IMR-90 (cell line): ENCODE results near the gene ASAP2. TPM values are rescaled to one million over a fixed set of nuclear protein-coding genes. Genes with fewer than 3 reads are reported as not detected.

Experiments used
- ATAC-seq: fragments of 200-7000 bp; cut with Tn5 transposase; 2 replicates; pipeline ENCODE4 v1.9.1; 2020; ENCODE audit warnings: low read depth, mild to moderate bottlenecking, moderate library complexity
- BruUV-seq: library from RNA; stranded (reverse); fragments of 400-500 nt; replicated peaks from 2 replicates; lab custom pipeline; 2021; lab: Mats Ljungman, UMichigan
- CTCF ChIA-PET: fragments of 300-600 bp; formaldehyde crosslinking; extraction: SDS; loops from one replicate; lab custom pipeline; 2021; ENCODE audit warnings: antibody characterized with exemption; lab: Yijun Ruan, JAX
- POLR2A ChIA-PET: fragments of 300-600 bp; sonication (Branson Sonifier 250); formaldehyde crosslinking; loops from one replicate; lab custom pipeline; 2022; ENCODE audit warnings: antibody characterized with exemption; ENCODE audit not compliant: unreplicated experiment; lab: Charles Lee
- DNase-seq: peaks from one replicate; pipeline ENCODE4 v3.0.0; 2013
- H2AFZ ChIP-seq: replicated peaks from 2 replicates; pipeline ENCODE3; 2013; ENCODE audit warnings: low read length, mild to moderate bottlenecking; ENCODE audit not compliant: poor library complexity
- H2AK5ac ChIP-seq: 2 replicates; pipeline ENCODE4 v1.6.1; 2013; ENCODE audit warnings: low read depth, low read length, inconsistent platforms
- H2AK9ac ChIP-seq: replicated peaks from 2 replicates; pipeline ENCODE3; 2013; ENCODE audit warnings: mild to moderate bottlenecking, low read depth, low read length, moderate library complexity; ENCODE audit not compliant: poor library complexity
- H2BK120ac ChIP-seq: 2 replicates; pipeline ENCODE4 v1.6.1; 2013; ENCODE audit warnings: low read depth, low read length, inconsistent platforms
- H2BK15ac ChIP-seq: 3 replicates; pipeline ENCODE4 v1.6.1; 2013; ENCODE audit warnings: low read depth, low read length, inconsistent platforms
- H2BK20ac ChIP-seq: 2 replicates; pipeline ENCODE4 v1.6.1; 2013; ENCODE audit warnings: low read depth, mild to moderate bottlenecking, inconsistent platforms, low read length, moderate library complexity
- H2BK5ac ChIP-seq: 2 replicates; pipeline ENCODE4 v1.6.1; 2013; ENCODE audit warnings: mild to moderate bottlenecking, low read depth, low read length, inconsistent platforms; ENCODE audit not compliant: poor library complexity, severe bottlenecking
- H3K14ac ChIP-seq: replicated peaks from 2 replicates; pipeline ENCODE4 v1.6.1; 2013; ENCODE audit warnings: low read depth, low read length, inconsistent platforms
- H3K18ac ChIP-seq: 2 replicates; pipeline ENCODE4 v1.6.1; 2013; ENCODE audit warnings: low read depth, low read length, control low read depth
- H3K23ac ChIP-seq: 2 replicates; pipeline ENCODE4 v1.6.1; 2013; ENCODE audit warnings: low read depth, low read length, inconsistent platforms
- H3K27ac ChIP-seq: 2 replicates; pipeline ENCODE4 v1.5.1; 2013; ENCODE audit warnings: mild to moderate bottlenecking, control low read depth, low read length; ENCODE audit not compliant: insufficient read depth
- H3K27me3 ChIP-seq: 2 replicates; pipeline ENCODE4 v1.6.1; 2013; ENCODE audit warnings: low read length; ENCODE audit not compliant: control insufficient read depth, insufficient read depth
- H3K36me3 ChIP-seq: 2 replicates; pipeline ENCODE4 v1.6.1; 2013; ENCODE audit warnings: low read length, mixed read lengths; ENCODE audit not compliant: control insufficient read depth, insufficient read depth
- H3K4ac ChIP-seq: 2 replicates; pipeline ENCODE4 v1.6.1; 2013; ENCODE audit warnings: low read depth, low read length, inconsistent platforms
- H3K4me1 ChIP-seq: 2 replicates; pipeline ENCODE4 v1.6.1; 2013; ENCODE audit warnings: low read length, mixed read lengths; ENCODE audit not compliant: control insufficient read depth, insufficient read depth
- H3K4me2 ChIP-seq: 2 replicates; pipeline ENCODE4 v1.6.1; 2013; ENCODE audit warnings: low read depth, mild to moderate bottlenecking, control low read depth, low read length, moderate library complexity
- H3K4me3 ChIP-seq: 2 replicates; pipeline ENCODE4 v1.5.1; 2013; ENCODE audit warnings: low read depth, mild to moderate bottlenecking, control low read depth, low read length, moderate library complexity; ENCODE audit not compliant: insufficient read depth
- H3K56ac ChIP-seq: 2 replicates; pipeline ENCODE4 v1.6.1; 2013; ENCODE audit warnings: low read length, inconsistent platforms; ENCODE audit not compliant: insufficient read depth; ENCODE audit errors: extremely low read depth
- H3K79me1 ChIP-seq, 2 experiments: 2 replicates each; pipeline ENCODE4 v1.6.1; 2013; ENCODE audit warnings: low read length in 2 of 2, inconsistent platforms in 1 of 2, low read depth in 1 of 2
- H3K9ac ChIP-seq: 2 replicates; pipeline ENCODE4 v1.6.1; 2013; ENCODE audit warnings: low read depth, low read length, control low read depth
- H3K9me1 ChIP-seq: 2 replicates; pipeline ENCODE4 v1.6.1; 2013; ENCODE audit warnings: low read length, inconsistent platforms; ENCODE audit not compliant: insufficient read depth
- H3K9me3 ChIP-seq: 2 replicates; pipeline ENCODE4 v1.6.1; 2013; ENCODE audit warnings: low read length; ENCODE audit not compliant: control insufficient read depth, insufficient read depth
- H4K20me1 ChIP-seq: 2 replicates; pipeline ENCODE4 v1.6.1; 2013; ENCODE audit warnings: low read length, inconsistent platforms; ENCODE audit not compliant: insufficient read depth
- H4K5ac ChIP-seq: 2 replicates; pipeline ENCODE4 v1.6.1; 2013; ENCODE audit warnings: mild to moderate bottlenecking, low read depth, low read length, control low read depth
- H4K8ac ChIP-seq, 2 experiments: 2 replicates each; pipeline ENCODE4 v1.6.1; 2013; ENCODE audit warnings: low read depth in 2 of 2, low read length in 2 of 2, control low read depth in 1 of 2, inconsistent platforms in 1 of 2
- H4K91ac ChIP-seq: 2 replicates; pipeline ENCODE4 v1.6.1; 2013; ENCODE audit warnings: low read depth, low read length, inconsistent platforms; ENCODE audit not compliant: insufficient read depth
- BHLHE40 ChIP-seq: fragments of 150-350 bp; IDR thresholded peaks from 2 replicates; pipeline ENCODE4 v1.6.1; 2016; ENCODE audit warnings: mild to moderate bottlenecking, low read depth, low read length
- CEBPB ChIP-seq: IDR thresholded peaks from 2 replicates; pipeline ENCODE4 v1.6.1; 2012; ENCODE audit warnings: low read depth, low read length, improper control_type of control experiment
- CHD1 ChIP-seq: IDR thresholded peaks from 2 replicates; pipeline ENCODE4 v1.6.1; 2012; ENCODE audit warnings: low read depth, low read length, improper control_type of control experiment
- CTCF ChIP-seq: conservative IDR thresholded peaks from 2 replicates; pipeline ENCODE4 v1.5.1; 2012; ENCODE audit warnings: mild to moderate bottlenecking, low read depth, low read length, improper control_type of control experiment
- ELK1 ChIP-seq: fragments of 150-350 bp; IDR thresholded peaks from 2 replicates; pipeline ENCODE4 v1.6.1; 2016; ENCODE audit warnings: low read depth, mild to moderate bottlenecking, low read length, moderate library complexity, borderline replicate concordance
- FOS ChIP-seq: fragments of 150-350 bp; IDR thresholded peaks from 2 replicates; pipeline ENCODE4 v1.6.1; 2016; ENCODE audit warnings: low read depth, low read length
- MAFK ChIP-seq: IDR thresholded peaks from 2 replicates; pipeline ENCODE4 v1.6.1; 2012; ENCODE audit warnings: low read depth, low read length, improper control_type of control experiment
- MAZ ChIP-seq: IDR thresholded peaks from 2 replicates; pipeline ENCODE4 v1.6.1; 2012; ENCODE audit warnings: low read depth, mild to moderate bottlenecking, low read length, improper control_type of control experiment, moderate library complexity, borderline replicate concordance
- MXI1 ChIP-seq: IDR thresholded peaks from 2 replicates; pipeline ENCODE4 v1.6.1; 2012; ENCODE audit warnings: low read depth, mild to moderate bottlenecking, low read length, moderate library complexity, borderline replicate concordance
- NFE2L2 ChIP-seq: fragments of 150-350 bp; IDR thresholded peaks from 2 replicates; pipeline ENCODE4 v1.6.1; 2016; ENCODE audit warnings: low read depth, mild to moderate bottlenecking, low read length
- POLR2A ChIP-seq: IDR thresholded peaks from 2 replicates; pipeline ENCODE4 v1.6.1; 2012; ENCODE audit warnings: mild to moderate bottlenecking, low read depth, low read length
- RAD21 ChIP-seq: IDR thresholded peaks from 2 replicates; pipeline ENCODE4 v1.6.1; 2012; ENCODE audit warnings: low read length, improper control_type of control experiment
- RCOR1 ChIP-seq: IDR thresholded peaks from 2 replicates; pipeline ENCODE4 v1.6.1; 2012; ENCODE audit warnings: mild to moderate bottlenecking, low read length, improper control_type of control experiment; ENCODE audit not compliant: insufficient replicate concordance
- RFX5 ChIP-seq: IDR thresholded peaks from 2 replicates; pipeline ENCODE4 v1.8.0; 2012; ENCODE audit warnings: low read depth, mild to moderate bottlenecking, low read length, moderate library complexity
- SMC3 ChIP-seq: fragments of 150-350 bp; IDR thresholded peaks from 2 replicates; pipeline ENCODE4 v1.6.1; 2016; ENCODE audit warnings: low read depth, mild to moderate bottlenecking, antibody characterized with exemption, low read length, moderate library complexity
- USF2 ChIP-seq: fragments of 150-350 bp; IDR thresholded peaks from 2 replicates; pipeline ENCODE4 v1.6.1; 2017; ENCODE audit warnings: mild to moderate bottlenecking, antibody characterized with exemption, low read length, low read depth
- dilution Hi-C: fragments of 300-500 bp; cut with HindIII; formaldehyde crosslinking; loops from one replicate; pipeline ENCODE4 v1.14.3; 2018; ENCODE audit warnings: low sequenced_read_pairs; ENCODE audit not compliant: unreplicated experiment
- in situ Hi-C: fragments of 300-500 bp; cut with MboI; formaldehyde crosslinking; loops from 3 replicates; pipeline ENCODE4 v1.14.3; 2019; ENCODE audit warnings: low sequenced_read_pairs, inconsistent platforms, mixed read lengths
- intact Hi-C: fragments of 100-400 bp; cut with micrococcal nuclease; formaldehyde crosslinking; loops from 2 replicates; pipeline ENCODE4 v1.10.0; 2022
- polyA plus RNA-seq, 3 experiments: library from polyadenylated mRNA; depleted of rRNA; stranded (reverse); fragments of >200 nt; gene quantifications; 2 replicates each; pipeline ENCODE4 v1.2.3, GENCODE V29; 2012; ENCODE audit warnings: low replicate concordance in 1 of 3
- total RNA-seq: library from RNA; depleted of rRNA; stranded (reverse); fragments of >200 nt; gene quantifications from 2 replicates; pipeline ENCODE4 v1.2.3, GENCODE V29; 2012

ASAP2 gene
- total and polyA plus RNA-seq, 2 of the 4 experiments (the other 2 are of a cell fraction), result 19.7 to 28.1 TPM

- DNase-seq (no peak), ATAC-seq (no peak)
- Histone ChIP-seq H3K18ac (no peak overlapping the region), H2AK9ac (no peak overlapping the region), H4K5ac (no peak overlapping the region), H2BK15ac (no peak overlapping the region), H3K4me3 (no peak overlapping the region), H2BK20ac (no peak overlapping the region), H2BK120ac (no peak overlapping the region), H3K56ac (no peak overlapping the region), H4K91ac (no peak overlapping the region), H2AFZ (no peak overlapping the region), H3K9me3 (no peaks in the 10 kb centered on the region), H3K23ac (no peak overlapping the region), H4K20me1 (peaks cover 70% of the 10 kb centered on the region), H2AK5ac (no peak overlapping the region), H2BK5ac (no peak overlapping the region), H4K8ac (no peak overlapping the region), H3K27ac (no peak overlapping the region), H3K27me3 (no peaks in the 10 kb centered on the region), H3K4me2 (no peak overlapping the region), H3K36me3 (no peaks in the 10 kb centered on the region), H3K9me1 (peaks cover 37% of the 10 kb centered on the region), H3K14ac (no peak overlapping the region), H3K4me1 (peaks cover 20% of the 10 kb centered on the region), H3K4ac (no peak overlapping the region), H3K9ac (no peak overlapping the region), H3K79me1 (peaks cover 35 to 71% of the 10 kb centered on the region in 2 experiments)
- TF ChIP-seq MXI1 (no peak), POLR2A (no peak), CHD1 (no peak), USF2 (no peak), BHLHE40 (no peak), RCOR1 (no peak), CEBPB (no peak), RAD21 (no peak), CTCF (no peak), RFX5 (no peak), SMC3 (no peak), MAFK (no peak), NFE2L2 (no peak), FOS (no peak), MAZ (no peak), ELK1 (no peak)
- intact Hi-C loops (no loop called here), in situ Hi-C loops (no loop called here), dilution Hi-C loops (no loop called here)
- no TSS peak for BruUV-seq
- POLR2A ChIA-PET, result no interaction called here
- CTCF ChIA-PET, result no interaction called here
Measured at GRCh38 chr2:9220201-9220600, 13.6 kb downstream of the ASAP2 start.
